Measurements from ENCODE around the gene SLC29A4.
"Not testable (repeated sequence)": the region's sequence is repeated elsewhere in the genome, so short reads cannot be mapped to it uniquely, and the experiment has no call there.

The SLC29A4 gene

DNA sequence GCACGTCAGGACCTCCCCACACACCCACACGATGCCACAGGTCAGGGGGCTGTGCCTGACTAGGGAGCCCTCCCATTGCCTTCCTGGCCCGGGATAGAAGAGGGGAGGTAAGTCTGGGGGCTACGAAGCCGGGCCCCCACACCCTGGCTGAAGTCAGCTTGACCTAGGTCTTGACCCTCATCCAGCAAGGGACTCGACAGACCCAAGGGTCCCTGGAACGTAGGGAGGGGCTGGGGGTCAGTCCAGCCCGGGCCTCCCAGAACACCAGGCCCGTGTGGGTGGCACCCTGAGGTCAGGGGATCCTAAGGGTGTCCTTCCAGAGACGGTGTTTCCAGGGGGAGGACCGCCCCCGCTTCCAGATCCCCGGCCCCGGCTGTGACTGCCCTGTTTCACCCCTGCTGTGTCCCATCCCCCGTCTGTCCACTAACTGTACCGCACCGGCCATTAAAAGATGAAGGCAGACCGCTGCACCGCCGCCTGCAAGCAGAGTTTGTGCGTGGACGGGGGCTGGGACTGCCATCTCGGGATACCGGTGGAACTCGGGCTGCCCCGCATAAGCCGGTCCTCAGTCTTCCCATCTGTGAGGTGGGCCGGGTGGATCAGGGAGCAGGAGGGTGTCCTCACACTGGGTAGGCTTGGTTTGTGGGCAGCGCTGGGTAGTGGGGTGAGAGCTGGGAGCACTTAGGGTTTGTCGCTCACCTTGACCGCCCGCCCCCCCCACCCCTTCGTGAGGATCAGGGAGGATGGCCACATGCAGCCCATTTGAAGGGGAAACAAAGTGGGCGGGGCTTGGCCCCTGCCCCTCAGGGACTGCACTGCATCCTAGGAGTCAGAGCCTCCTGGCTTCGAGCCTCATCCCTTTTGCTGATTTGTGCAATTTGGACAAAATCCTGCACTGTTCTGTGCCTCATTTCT is 21.1 kb downstream of the SLC29A4 start:
- Histone ChIP-seq H3K9me3 (ENCODE audit: control insufficient read depth, low read depth, low read length) (no peaks in the 10 kb centered on the region), H3K9ac (ENCODE audit: low read length) (no peak overlapping the region), H3K27me3 (ENCODE audit: control insufficient read depth, insufficient read depth, low read length) (no peaks in the 10 kb centered on the region), H3K27ac (ENCODE audit: low read length) (no peak overlapping the region), H3K36me3 (ENCODE audit: control insufficient read depth, low read depth, low read length) (no peaks in the 10 kb centered on the region), H3K4me1 (ENCODE audit: control insufficient read depth, low read depth, low read length) (no peaks in the 10 kb centered on the region), H3K4me3 (ENCODE audit: low read length) (no peak overlapping the region)

GRCh38 chr7:5305050-5305449 is 22.3 kb downstream of the SLC29A4 start:
- H3K4me1 ChIP-seq (ENCODE audit: control insufficient read depth, low read depth, low read length); H3K27me3 ChIP-seq (ENCODE audit: control insufficient read depth, insufficient read depth, low read length); H3K4me3 ChIP-seq (ENCODE audit: low read length); H3K9ac ChIP-seq (ENCODE audit: low read length); H3K9me3 ChIP-seq (ENCODE audit: control insufficient read depth, low read depth, low read length); H3K36me3 ChIP-seq (ENCODE audit: control insufficient read depth, low read depth, low read length); H3K27ac ChIP-seq (ENCODE audit: low read length): not testable (repeated sequence)

- not testable (repeated sequence) for H3K9me3 ChIP-seq (ENCODE audit: control insufficient read depth, low read depth, low read length); H3K36me3 ChIP-seq (ENCODE audit: control insufficient read depth, low read depth, low read length); H3K4me1 ChIP-seq (ENCODE audit: control insufficient read depth, low read depth, low read length); H3K27ac ChIP-seq (ENCODE audit: low read length); H3K4me3 ChIP-seq (ENCODE audit: low read length); H3K9ac ChIP-seq (ENCODE audit: low read length); H3K27me3 ChIP-seq (ENCODE audit: control insufficient read depth, insufficient read depth, low read length)
Measured at GRCh38 chr7:5307221-5308142, 24.7 kb downstream of the SLC29A4 start.

GRCh38 chr7:5309146-5309545 is 26.4 kb downstream of the SLC29A4 start:
- Histone ChIP-seq H3K27ac (ENCODE audit: low read length) (no peak overlapping the region), H3K9me3 (ENCODE audit: control insufficient read depth, low read depth, low read length) (no peaks in the 10 kb centered on the region), H3K27me3 (ENCODE audit: control insufficient read depth, insufficient read depth, low read length) (no peaks in the 10 kb centered on the region), H3K9ac (ENCODE audit: low read length) (no peak overlapping the region), H3K4me1 (ENCODE audit: control insufficient read depth, low read depth, low read length) (no peaks in the 10 kb centered on the region), H3K36me3 (ENCODE audit: control insufficient read depth, low read depth, low read length) (no peaks in the 10 kb centered on the region), H3K4me3 (ENCODE audit: low read length) (no peak overlapping the region)

DNA sequence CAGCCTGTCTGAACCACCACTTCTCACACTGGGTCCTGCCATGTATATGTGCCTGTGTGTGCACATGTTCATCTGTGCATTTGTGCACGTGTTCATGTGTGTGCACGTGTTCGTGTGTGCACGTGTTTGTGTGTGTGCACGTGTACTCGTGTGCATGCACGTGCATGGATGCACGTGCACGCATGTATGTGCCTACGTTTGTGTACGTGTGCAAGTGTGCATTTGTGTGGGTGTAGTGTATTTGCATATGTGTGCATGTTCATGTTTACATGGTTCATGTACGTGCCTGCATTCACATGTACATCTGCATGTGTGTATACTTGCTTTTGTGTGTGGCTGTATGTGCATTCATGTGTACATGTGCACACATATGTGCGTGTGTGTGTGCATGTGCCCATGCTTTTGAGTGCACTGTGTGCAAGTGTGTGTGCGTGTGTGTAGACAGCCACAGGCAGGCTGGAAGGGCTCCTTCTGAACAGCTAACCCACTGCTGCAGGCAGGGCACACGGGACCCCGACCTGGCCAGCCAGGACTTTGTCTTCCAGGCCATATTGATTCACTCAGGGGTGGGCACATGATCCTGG is 28.2 kb downstream of the SLC29A4 start:
- no peak overlapping the region for H3K4me3 ChIP-seq (ENCODE audit: low read length)
- H3K9ac ChIP-seq (ENCODE audit: low read length): no peak overlapping the region
- H3K4me1 ChIP-seq (ENCODE audit: control insufficient read depth, low read depth, low read length): no peaks in the 10 kb centered on the region
- H3K36me3 ChIP-seq (ENCODE audit: control insufficient read depth, low read depth, low read length): no peaks in the 10 kb centered on the region
- H3K27me3 ChIP-seq (ENCODE audit: control insufficient read depth, insufficient read depth, low read length): no peaks in the 10 kb centered on the region
- no peak overlapping the region for H3K27ac ChIP-seq (ENCODE audit: low read length)
- H3K9me3 ChIP-seq (ENCODE audit: control insufficient read depth, low read depth, low read length): no peaks in the 10 kb centered on the region

- H3K27ac ChIP-seq (ENCODE audit: low read length); H3K27me3 ChIP-seq (ENCODE audit: control insufficient read depth, insufficient read depth, low read length); H3K4me3 ChIP-seq (ENCODE audit: low read length); H3K4me1 ChIP-seq (ENCODE audit: control insufficient read depth, low read depth, low read length); H3K36me3 ChIP-seq (ENCODE audit: control insufficient read depth, low read depth, low read length); H3K9ac ChIP-seq (ENCODE audit: low read length); H3K9me3 ChIP-seq (ENCODE audit: control insufficient read depth, low read depth, low read length): not testable (repeated sequence)
Measured at GRCh38 chr7:5312276-5313070, 29.7 kb downstream of the SLC29A4 start.

DNA sequence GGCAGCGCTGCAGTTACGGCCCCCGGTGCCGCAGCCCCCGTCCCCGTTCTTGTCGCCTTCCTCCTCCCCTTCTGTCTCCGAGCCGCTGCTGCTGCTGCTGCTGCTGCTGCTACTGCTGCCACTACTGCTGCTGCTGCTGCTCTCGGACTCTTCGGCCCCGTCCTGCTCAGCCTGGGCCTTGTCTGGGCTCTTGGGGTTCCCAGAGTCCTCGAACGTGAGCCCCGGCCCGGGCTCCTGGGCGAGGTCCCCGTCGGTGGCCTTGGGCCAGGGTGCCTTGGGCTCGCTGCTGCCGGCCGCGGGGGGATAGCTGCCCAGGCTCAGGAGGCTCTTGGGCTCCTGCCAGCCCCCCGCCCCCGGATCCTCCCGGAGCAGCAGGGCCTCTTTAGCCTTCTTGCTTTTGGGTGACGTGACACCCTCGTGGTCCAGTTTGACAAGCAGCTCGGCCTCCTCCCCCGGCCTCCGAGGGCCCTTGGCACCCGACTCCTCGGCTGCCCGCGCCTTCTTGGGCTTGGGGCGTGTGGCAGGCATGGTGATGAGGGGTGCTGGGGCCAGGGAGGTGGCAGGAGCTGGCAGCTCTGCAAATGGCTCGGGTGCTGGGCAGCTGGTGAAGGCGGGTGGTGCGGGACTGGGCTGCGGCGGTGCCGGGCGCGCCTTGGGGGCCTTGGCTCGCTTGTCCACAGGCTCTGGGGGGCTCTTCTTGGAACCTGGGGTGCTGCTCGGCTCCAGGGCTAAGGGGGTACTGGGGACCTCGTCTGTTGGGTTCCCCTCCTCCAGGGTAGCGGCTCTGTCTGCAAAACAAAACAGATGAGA is 30.5 kb downstream of the SLC29A4 start:
- H3K9me3 ChIP-seq (ENCODE audit: control insufficient read depth, low read depth, low read length); H3K27me3 ChIP-seq (ENCODE audit: control insufficient read depth, insufficient read depth, low read length); H3K27ac ChIP-seq (ENCODE audit: low read length); H3K9ac ChIP-seq (ENCODE audit: low read length); H3K4me3 ChIP-seq (ENCODE audit: low read length); H3K4me1 ChIP-seq (ENCODE audit: control insufficient read depth, low read depth, low read length); H3K36me3 ChIP-seq (ENCODE audit: control insufficient read depth, low read depth, low read length): not testable (repeated sequence)

DNA sequence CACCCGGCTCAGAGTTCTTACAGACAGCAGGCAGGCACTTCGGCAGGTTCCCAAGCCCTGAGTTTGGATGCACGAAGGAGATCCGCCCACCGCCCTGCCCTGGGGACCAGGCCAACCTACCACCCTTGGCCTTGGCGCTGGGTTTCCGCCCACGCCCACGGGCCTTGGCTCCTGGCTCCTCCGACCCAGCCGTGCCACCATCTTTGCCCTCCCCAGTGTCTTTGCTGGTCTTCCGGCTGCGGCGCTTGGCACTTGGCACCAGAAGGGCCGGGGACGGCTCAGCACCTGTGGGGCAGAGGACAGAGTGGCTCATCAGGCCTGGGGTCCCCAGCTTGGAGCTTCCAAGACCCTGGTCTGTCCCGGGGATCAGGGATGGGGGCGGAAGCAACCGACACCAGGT is 32.1 kb downstream of the SLC29A4 start:
- H3K36me3 ChIP-seq (ENCODE audit: control insufficient read depth, low read depth, low read length): no peaks in the 10 kb centered on the region
- no peaks in the 10 kb centered on the region for H3K9me3 ChIP-seq (ENCODE audit: control insufficient read depth, low read depth, low read length)
- no peaks in the 10 kb centered on the region for H3K27me3 ChIP-seq (ENCODE audit: control insufficient read depth, insufficient read depth, low read length)
- H3K4me3 ChIP-seq (ENCODE audit: low read length): no peak overlapping the region
- H3K4me1 ChIP-seq (ENCODE audit: control insufficient read depth, low read depth, low read length): no peaks in the 10 kb centered on the region
- H3K9ac ChIP-seq (ENCODE audit: low read length): no peak overlapping the region
- no peak overlapping the region for H3K27ac ChIP-seq (ENCODE audit: low read length)

DNA sequence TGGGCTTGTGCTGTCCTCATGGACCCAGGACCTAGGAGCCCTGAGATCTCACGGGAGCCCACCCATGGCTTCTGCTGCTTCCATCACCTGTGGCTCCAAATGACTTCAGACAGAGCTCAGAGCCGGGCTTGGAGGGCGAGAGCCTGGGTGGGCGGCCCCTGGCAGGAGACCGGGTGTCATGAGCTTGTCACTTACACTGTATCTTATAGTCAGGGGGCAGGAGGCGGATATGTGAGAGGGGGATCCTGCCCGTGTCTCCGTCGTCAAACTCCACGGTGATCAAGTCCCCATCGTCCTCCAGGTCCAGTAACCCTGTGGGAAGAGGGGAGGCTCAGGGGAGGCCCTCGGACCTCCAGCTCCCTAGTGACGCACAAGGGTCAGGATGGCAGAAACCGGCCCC is 33.0 kb downstream of the SLC29A4 start:
- no peaks in the 10 kb centered on the region for H3K4me1 ChIP-seq (ENCODE audit: control insufficient read depth, low read depth, low read length)
- no peak overlapping the region for H3K27ac ChIP-seq (ENCODE audit: low read length)
- H3K27me3 ChIP-seq (ENCODE audit: control insufficient read depth, insufficient read depth, low read length): no peaks in the 10 kb centered on the region
- no peak overlapping the region for H3K4me3 ChIP-seq (ENCODE audit: low read length)
- H3K9me3 ChIP-seq (ENCODE audit: control insufficient read depth, low read depth, low read length): no peaks in the 10 kb centered on the region
- no peak overlapping the region for H3K9ac ChIP-seq (ENCODE audit: low read length)
- H3K36me3 ChIP-seq (ENCODE audit: control insufficient read depth, low read depth, low read length): no peaks in the 10 kb centered on the region

- H3K4me1 ChIP-seq (ENCODE audit: control insufficient read depth, low read depth, low read length); H3K4me3 ChIP-seq (ENCODE audit: low read length); H3K9me3 ChIP-seq (ENCODE audit: control insufficient read depth, low read depth, low read length); H3K36me3 ChIP-seq (ENCODE audit: control insufficient read depth, low read depth, low read length); H3K9ac ChIP-seq (ENCODE audit: low read length); H3K27ac ChIP-seq (ENCODE audit: low read length); H3K27me3 ChIP-seq (ENCODE audit: control insufficient read depth, insufficient read depth, low read length): not testable (repeated sequence)
Measured at GRCh38 chr7:5318613-5319012, 35.9 kb downstream of the SLC29A4 start.

Measured in iPS-18a (cell line).